ENCODE data around the gene HDAC4.

The HDAC4 gene

DNA sequence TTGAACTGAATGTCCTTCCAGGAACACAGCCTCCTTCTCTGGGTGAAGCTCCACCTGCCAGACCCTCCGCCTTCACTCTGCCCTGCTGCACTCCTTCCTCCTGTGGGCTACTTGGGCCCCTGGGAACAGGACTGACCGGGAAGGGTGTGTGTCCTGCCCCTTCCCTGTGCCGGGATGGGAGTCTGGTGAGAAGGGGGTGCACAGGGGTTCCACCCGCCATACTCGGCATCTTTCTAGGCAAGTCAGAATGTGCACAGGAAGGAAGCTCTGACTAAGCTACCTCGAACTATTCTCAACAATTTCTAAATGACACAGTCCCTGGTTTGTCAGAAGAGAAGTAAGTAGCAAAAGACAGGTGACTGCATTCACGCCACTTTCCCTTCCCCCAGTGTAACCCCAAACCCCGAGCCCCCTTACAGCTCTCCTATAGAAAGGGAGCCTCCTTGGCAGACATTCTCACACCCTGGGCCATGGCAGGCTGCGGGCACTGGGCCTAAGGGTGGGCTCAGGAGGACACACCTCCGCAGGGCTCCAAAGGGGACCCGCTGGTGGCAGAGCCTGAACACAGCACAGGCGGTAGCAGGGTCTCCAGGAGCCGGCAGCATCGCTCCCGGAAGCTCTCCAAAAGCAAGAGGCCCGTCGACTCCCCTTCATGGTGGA is 184.1 kb downstream of the HDAC4 start:
- H3K4me3 ChIP-seq (ENCODE audit: low read depth, low read length) = no peak overlapping the region
- no peaks in the 10 kb centered on the region for H3K27me3 ChIP-seq (replicated peaks)
- TF ChIP-seq, protein P1, sequence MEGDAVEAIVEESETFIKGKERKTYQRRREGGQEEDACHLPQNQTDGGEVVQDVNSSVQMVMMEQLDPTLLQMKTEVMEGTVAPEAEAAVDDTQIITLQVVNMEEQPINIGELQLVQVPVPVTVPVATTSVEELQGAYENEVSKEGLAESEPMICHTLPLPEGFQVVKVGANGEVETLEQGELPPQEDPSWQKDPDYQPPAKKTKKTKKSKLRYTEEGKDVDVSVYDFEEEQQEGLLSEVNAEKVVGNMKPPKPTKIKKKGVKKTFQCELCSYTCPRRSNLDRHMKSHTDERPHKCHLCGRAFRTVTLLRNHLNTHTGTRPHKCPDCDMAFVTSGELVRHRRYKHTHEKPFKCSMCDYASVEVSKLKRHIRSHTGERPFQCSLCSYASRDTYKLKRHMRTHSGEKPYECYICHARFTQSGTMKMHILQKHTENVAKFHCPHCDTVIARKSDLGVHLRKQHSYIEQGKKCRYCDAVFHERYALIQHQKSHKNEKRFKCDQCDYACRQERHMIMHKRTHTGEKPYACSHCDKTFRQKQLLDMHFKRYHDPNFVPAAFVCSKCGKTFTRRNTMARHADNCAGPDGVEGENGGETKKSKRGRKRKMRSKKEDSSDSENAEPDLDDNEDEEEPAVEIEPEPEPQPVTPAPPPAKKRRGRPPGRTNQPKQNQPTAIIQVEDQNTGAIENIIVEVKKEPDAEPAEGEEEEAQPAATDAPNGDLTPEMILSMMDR (IDR thresholded peaks at IDR 0.05; ENCODE audit: low read depth, low read length, missing control alignments) = no peak
- no peak overlapping the region for H3K27ac ChIP-seq
- no peak for DNase-seq
- in situ Hi-C loops (cut with HindIII; ENCODE audit: low pct_ligation_motif_present, low sequenced_read_pairs) = no loop called here
- H3K36me3 ChIP-seq (replicated peaks) = no peaks in the 10 kb centered on the region

DNA sequence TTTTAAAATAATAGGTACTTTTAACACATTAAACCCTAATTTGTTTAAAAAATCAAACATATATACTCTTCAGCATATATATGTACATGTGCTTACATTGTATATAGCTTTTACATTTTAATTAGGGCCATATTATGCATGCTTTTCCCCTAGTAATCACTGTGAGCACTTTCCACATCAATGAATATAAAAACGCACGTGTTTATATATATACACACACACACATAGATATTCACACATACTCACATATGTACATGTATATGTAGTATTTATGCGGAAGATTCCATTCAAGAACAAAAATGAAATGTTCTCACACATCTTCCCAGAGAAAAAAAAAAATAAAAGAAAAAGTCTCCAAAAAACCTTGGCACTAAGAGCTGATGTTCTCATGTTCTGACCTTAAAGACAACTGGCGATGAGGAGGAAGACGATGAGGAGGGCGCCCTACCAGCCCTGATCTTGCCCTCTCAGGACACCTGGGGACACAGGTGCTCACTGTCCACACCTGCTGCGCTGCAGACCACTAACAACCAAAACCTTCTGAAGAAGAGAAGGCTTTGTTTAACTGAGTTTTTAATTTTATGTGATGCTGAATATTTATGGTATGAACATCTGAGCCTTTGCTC is 184.7 kb downstream of the HDAC4 start:
- TF ChIP-seq, protein P1 (IDR thresholded peaks at IDR 0.05; ENCODE audit: low read depth, low read length, missing control alignments) = no peak
- no peaks in the 10 kb centered on the region for H3K27me3 ChIP-seq (replicated peaks)
- DNase-seq = no peak
- H3K36me3 ChIP-seq (replicated peaks) = no peaks in the 10 kb centered on the region
- H3K27ac ChIP-seq = no peak overlapping the region
- in situ Hi-C loops (cut with HindIII; ENCODE audit: low pct_ligation_motif_present, low sequenced_read_pairs) = no loop called here
- H3K4me3 ChIP-seq (ENCODE audit: low read depth, low read length) = no peak overlapping the region

DNA sequence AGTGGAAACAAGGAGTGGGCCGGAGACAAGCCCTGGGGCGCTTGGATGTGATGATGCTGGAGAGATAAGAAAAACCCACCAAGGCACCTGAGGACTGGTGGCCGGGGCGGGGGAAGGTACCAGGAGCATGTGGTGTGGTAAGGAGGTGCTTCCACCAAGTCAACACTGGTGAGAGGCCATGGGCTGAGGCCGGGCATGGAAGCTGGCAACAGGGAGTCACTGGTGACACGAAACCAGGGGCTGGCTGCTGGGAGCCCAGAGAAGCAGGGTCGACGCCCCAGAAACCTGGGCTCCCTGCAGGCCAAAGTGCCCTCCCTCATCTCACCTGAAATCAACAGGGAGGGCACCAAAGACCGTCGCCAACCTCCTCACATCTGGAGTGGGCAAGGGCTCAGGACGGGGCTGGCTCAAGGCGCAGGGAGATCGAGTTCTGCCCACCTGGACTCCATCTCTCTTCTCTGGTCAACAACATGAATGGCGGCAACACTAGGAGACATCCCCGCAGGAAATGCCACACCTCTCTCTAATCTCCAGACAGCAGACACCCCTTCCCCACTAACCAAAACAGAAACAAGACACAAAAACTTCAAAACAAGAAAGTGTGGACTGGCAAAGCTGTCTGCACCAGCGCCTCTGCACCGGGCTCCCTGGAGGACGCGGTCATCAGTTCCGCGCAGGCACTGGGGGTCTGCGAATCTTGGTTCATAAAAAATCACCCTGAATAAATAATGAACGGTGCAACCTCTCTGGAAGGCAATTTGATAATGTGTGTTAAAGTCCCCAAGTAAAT is 185.5 kb downstream of the HDAC4 start:
- TF ChIP-seq, protein P1 (IDR thresholded peaks at IDR 0.05; ENCODE audit: low read depth, low read length, missing control alignments) = no peak
- no peak for DNase-seq
- Histone ChIP-seq H3K4me3 (ENCODE audit: low read depth, low read length) (no peak overlapping the region), H3K27me3 (replicated peaks) (no peaks in the 10 kb centered on the region), H3K36me3 (replicated peaks) (no peaks in the 10 kb centered on the region), H3K27ac (no peak overlapping the region)
- in situ Hi-C loops (cut with HindIII; ENCODE audit: low pct_ligation_motif_present, low sequenced_read_pairs) = no loop called here

DNA sequence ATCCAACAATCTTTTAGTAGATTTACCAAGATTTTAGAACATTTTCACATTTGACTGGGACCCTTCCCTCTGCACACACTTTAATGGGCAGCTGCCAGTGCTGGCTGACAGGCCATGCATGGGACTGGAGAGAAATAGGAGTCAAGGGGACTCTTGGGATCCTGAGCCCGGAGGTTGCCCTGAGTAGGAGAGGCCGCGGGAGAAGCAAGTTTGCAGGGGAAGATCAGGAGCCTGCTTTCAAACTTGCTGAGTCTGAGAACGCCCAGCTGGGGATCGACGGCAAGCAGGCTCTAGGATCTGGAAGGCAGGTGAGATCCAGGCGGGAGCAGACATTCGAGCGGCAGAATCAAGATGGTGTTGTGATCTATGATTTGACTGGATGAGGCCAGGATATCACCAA is 186.1 kb downstream of the HDAC4 start:
- in situ Hi-C loops (cut with HindIII; ENCODE audit: low pct_ligation_motif_present, low sequenced_read_pairs) = no loop called here

DNA sequence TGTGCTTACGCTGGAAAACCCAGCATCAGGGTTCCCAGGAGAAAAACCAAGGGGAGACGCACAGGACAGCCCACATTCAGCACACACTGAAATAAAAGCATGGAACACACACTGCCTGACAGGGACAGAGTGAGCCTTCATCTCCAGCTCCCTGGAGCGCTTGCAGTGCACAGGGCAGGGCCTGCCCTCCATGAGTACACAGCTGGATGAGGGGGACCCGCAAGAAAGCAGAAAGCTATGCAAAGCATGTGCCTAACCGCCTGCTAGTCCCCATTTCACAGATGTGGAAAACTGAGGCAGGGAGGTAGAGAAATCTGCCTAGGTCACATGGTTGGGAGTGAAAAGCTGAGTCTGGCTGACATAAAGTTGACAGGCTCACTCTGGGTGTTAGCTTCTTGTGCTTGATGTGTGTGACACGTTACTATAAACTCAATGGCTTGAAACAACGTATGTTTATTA is 187.1 kb downstream of the HDAC4 start:
- Histone ChIP-seq H3K27ac (no peak overlapping the region), H3K4me3 (ENCODE audit: low read depth, low read length) (no peak overlapping the region), H3K27me3 (replicated peaks) (no peaks in the 10 kb centered on the region), H3K36me3 (replicated peaks) (no peaks in the 10 kb centered on the region)
- no peak for DNase-seq
- TF ChIP-seq, protein P1 (IDR thresholded peaks at IDR 0.05; ENCODE audit: low read depth, low read length, missing control alignments) = no peak
- in situ Hi-C loops (cut with HindIII; ENCODE audit: low pct_ligation_motif_present, low sequenced_read_pairs) = no loop called here

More for the DNA sequence above, 186.1 kb downstream of the HDAC4 start:
- TF ChIP-seq, protein P1 (IDR thresholded peaks at IDR 0.05; ENCODE audit: low read depth, low read length, missing control alignments) = no peak
- no peaks in the 10 kb centered on the region for H3K36me3 ChIP-seq (replicated peaks)
- no peak overlapping the region for H3K4me3 ChIP-seq (ENCODE audit: low read depth, low read length)
- DNase-seq = no peak
- H3K27me3 ChIP-seq (replicated peaks) = no peaks in the 10 kb centered on the region
- no peak overlapping the region for H3K27ac ChIP-seq
